AG10803 (cell line): ENCODE results near the gene TMEM242.

ENCODE experiments used
- DNase-seq: peaks from one replicate; pipeline ENCODE4 v3.0.0; 2010; ENCODE audit warnings: low read depth
- H3K4me3 ChIP-seq: 2 replicates; pipeline ENCODE4 v1.5.1; 2011; ENCODE audit warnings: mild to moderate bottlenecking, low read length, control low read depth
- CTCF ChIP-seq: conservative IDR thresholded peaks from 2 replicates; pipeline ENCODE4 v1.5.1; 2011; ENCODE audit warnings: mild to moderate bottlenecking, low read length, control low read depth, inconsistent platforms

Gene TMEM242

GRCh38 chr6:157263146-157263545, 60.2 kb downstream of the TMEM242 start:
- no peak for DNase-seq
- TF ChIP-seq CTCF = no peak
- H3K4me3 ChIP-seq = no peak overlapping the region

- no peak for TF ChIP-seq CTCF
- no peak for DNase-seq
- no peak overlapping the region for H3K4me3 ChIP-seq
These were observed 61.7 kb downstream of the TMEM242 start for GRCh38 chr6:157261606-157262005.

- no peak overlapping the region for H3K4me3 ChIP-seq
- no peak for DNase-seq
- no peak for TF ChIP-seq CTCF
These were observed 62.4 kb downstream of the TMEM242 start for GRCh38 chr6:157260735-157261410.

GRCh38 chr6:157259443-157259842, 63.9 kb downstream of the TMEM242 start:
- H3K4me3 ChIP-seq = no peak overlapping the region
- TF ChIP-seq CTCF = no peak
- no peak for DNase-seq

- DNase-seq = no peak
- no peak for TF ChIP-seq CTCF
- H3K4me3 ChIP-seq = no peak overlapping the region
These were observed 64.4 kb downstream of the TMEM242 start for GRCh38 chr6:157258878-157259277.

GRCh38 chr6:157255079-157255478, 68.2 kb downstream of the TMEM242 start:
- H3K4me3 ChIP-seq = no peak overlapping the region
- no peak for TF ChIP-seq CTCF
- DNase-seq = no peak

- no peak overlapping the region for H3K4me3 ChIP-seq
- DNase-seq = no peak
- no peak for TF ChIP-seq CTCF
These were observed 68.8 kb downstream of the TMEM242 start for GRCh38 chr6:157254538-157254937.
